Measurements from ENCODE around the gene MCHR1.
A peak's percentile ranks its signal among the peaks of the same experiment; 100 is the strongest.
"Not testable (repeated sequence)": the region's sequence is repeated elsewhere in the genome, so short reads cannot be mapped to it uniquely, and the experiment has no call there.

MCHR1 gene

DNA sequence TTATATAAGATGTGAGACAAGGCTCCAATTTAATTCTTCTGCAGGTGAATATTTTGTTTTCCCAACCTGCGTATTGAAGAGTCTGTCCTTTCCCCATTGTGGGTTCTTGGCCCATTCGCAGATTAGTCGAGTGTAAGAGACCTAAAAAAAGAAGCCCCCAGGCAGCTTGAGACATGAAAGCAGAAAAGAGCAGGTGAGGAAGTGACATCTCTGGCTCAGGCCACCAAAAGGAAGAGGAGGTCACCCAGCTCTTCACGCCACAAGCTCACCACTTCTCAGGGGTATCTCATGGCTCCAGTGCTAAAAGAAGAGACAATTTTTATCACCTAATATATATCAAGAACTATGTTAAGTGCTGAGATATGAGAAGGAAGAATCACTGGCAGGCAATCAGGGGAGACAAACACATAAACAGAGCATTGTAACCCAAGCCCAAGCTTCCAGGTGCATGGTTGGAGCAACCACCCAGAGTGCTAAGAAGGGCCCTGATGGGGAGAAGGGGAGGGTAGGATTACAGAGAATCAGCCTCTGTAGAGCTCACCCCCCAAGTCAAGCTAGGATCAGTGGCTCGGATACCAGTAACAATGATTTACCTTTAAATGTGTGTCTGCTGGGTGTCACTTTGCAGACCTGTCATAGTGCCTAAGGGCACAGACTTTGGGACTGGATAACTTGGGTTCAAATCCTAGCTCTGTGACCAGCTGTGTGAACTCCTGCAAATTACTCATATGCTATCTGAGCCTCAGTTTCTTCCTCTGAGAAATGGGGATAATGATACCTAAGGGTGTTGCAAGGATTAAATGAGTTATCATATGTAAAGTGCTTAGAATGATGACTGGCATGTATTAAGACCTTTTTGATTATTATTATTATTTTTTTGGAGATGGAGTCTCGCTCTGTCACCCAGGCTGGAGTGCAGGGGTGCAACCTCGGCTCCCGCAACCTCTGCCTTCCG lies 39.2 kb downstream of the MCHR1 start:
- ChIA-PET CTCF (interaction anchor here (0.5 kb wide), 1 partner anchor 39 kb away, joined by 3 read pairs; no protein-coding TSS in a partner anchor), POLR2A (no interaction called here)
- no peak for DNase-seq (ENCODE audit: extremely low spot score)
- TF ChIP-seq CTBP1 (IDR thresholded peaks at IDR 0.05; ENCODE audit: borderline replicate concordance) (no peak), HDGF (IDR thresholded peaks at IDR 0.05; ENCODE audit: borderline replicate concordance) (no peak), FOXK2 (IDR thresholded peaks at IDR 0.05) (no peak), BHLHE40 (IDR thresholded peaks at IDR 0.05; ENCODE audit: borderline replicate concordance) (no peak), FOXM1 (IDR thresholded peaks at IDR 0.05; ENCODE audit: borderline replicate concordance) (no peak)

- TF ChIP-seq HDGF (IDR thresholded peaks at IDR 0.05; ENCODE audit: borderline replicate concordance) (no peak), FOXA1 (IDR thresholded peaks at IDR 0.05) (no peak), ARNT (IDR thresholded peaks at IDR 0.05) (no peak), SP1 (IDR thresholded peaks at IDR 0.05) (no peak), FOXM1 (IDR thresholded peaks at IDR 0.05; ENCODE audit: borderline replicate concordance) (no peak), SUZ12 (IDR thresholded peaks at IDR 0.05) (no peak), NFRKB (IDR thresholded peaks at IDR 0.05) (no peak), BHLHE40 (IDR thresholded peaks at IDR 0.05; ENCODE audit: borderline replicate concordance) (no peak), ZNF384 (IDR thresholded peaks at IDR 0.05) (no peak), LEF1 (IDR thresholded peaks at IDR 0.05; ENCODE audit: borderline replicate concordance) (no peak), L3MBTL2 (conservative IDR thresholded peaks at IDR 0.05) (no peak), TARDBP (IDR thresholded peaks at IDR 0.05) (no peak), CTBP1 (IDR thresholded peaks at IDR 0.05; ENCODE audit: borderline replicate concordance) (no peak), PKNOX1 (IDR thresholded peaks at IDR 0.05) (no peak), FOXK2 (IDR thresholded peaks at IDR 0.05) (no peak), ELF4 (IDR thresholded peaks at IDR 0.05) (no peak)
- ChIA-PET CTCF (no interaction called here), POLR2A (no interaction called here)
- no peak for DNase-seq (ENCODE audit: extremely low spot score)
Observed at GRCh38 chr22:40719599-40719998, 40.3 kb downstream of the MCHR1 start.

DNA sequence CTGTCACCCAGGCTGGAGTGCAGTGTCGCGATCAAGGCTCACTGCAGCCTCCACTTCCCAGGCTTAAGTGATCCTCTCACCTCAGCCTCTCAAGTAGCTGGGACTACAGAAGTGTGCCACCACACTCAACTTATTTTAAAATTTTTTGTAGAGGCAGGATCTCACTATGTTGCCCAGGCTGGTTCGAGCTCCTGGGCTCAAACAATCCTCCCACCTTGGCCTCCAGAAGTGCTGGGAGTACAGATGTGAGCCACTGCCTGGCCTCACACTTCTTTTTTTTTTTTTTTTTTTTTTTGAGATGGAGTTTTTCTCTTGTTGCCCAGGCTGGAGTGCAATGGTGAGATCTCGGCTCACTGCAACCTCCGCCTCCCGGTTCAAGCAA lies 40.9 kb downstream of the MCHR1 start:
- CTCF ChIA-PET; DNase-seq (ENCODE audit: extremely low spot score); POLR2A ChIA-PET: not testable (repeated sequence)

- CTCF ChIA-PET = no interaction called here
- POLR2A ChIA-PET = interaction anchor here (1.5 to 1.9 kb wide), 2 partner anchors 9 to 12 kb away, joined by 4 to 10 read pairs; no protein-coding TSS in a partner anchor
- peak; percentile 41 for DNase-seq (ENCODE audit: extremely low spot score)
- TF ChIP-seq FOXA1 (IDR thresholded peaks at IDR 0.05) (no peak), TARDBP (IDR thresholded peaks at IDR 0.05) (no peak), SUZ12 (IDR thresholded peaks at IDR 0.05) (no peak), NFRKB (IDR thresholded peaks at IDR 0.05) (no peak), SP1 (IDR thresholded peaks at IDR 0.05) (no peak), ARNT (IDR thresholded peaks at IDR 0.05) (no peak), FOXM1 (IDR thresholded peaks at IDR 0.05; ENCODE audit: borderline replicate concordance) (no peak), L3MBTL2 (conservative IDR thresholded peaks at IDR 0.05) (no peak), ELF4 (IDR thresholded peaks at IDR 0.05) (no peak), LEF1 (IDR thresholded peaks at IDR 0.05; ENCODE audit: borderline replicate concordance) (no peak), HDGF (IDR thresholded peaks at IDR 0.05; ENCODE audit: borderline replicate concordance) (no peak), FOXK2 (IDR thresholded peaks at IDR 0.05) (no peak), BHLHE40 (IDR thresholded peaks at IDR 0.05; ENCODE audit: borderline replicate concordance) (no peak), ZNF384 (IDR thresholded peaks at IDR 0.05) (peak; percentile 67; the same call in 1 of the 2 replicates), CTBP1 (IDR thresholded peaks at IDR 0.05; ENCODE audit: borderline replicate concordance) (no peak; the same call in 1 of the 2 replicates), PKNOX1 (IDR thresholded peaks at IDR 0.05) (peak; percentile 90)
Observed at GRCh38 chr22:40720538-40721256, 41.4 kb downstream of the MCHR1 start.

- CTCF ChIA-PET = no interaction called here
- DNase-seq (ENCODE audit: extremely low spot score) = peak; percentile 35
- POLR2A ChIA-PET = interaction anchor here (1.5 to 1.9 kb wide), 2 partner anchors 10 to 12 kb away, joined by 4 to 10 read pairs; no protein-coding TSS in a partner anchor
Observed at GRCh38 chr22:40721266-40721665, 42.0 kb downstream of the MCHR1 start.

More at GRCh38 chr22:40721266-40721665, 42.0 kb downstream of the MCHR1 start:
- TF ChIP-seq NFRKB (IDR thresholded peaks at IDR 0.05) (no peak), PKNOX1 (IDR thresholded peaks at IDR 0.05) (peak; percentile 82)

Data from HEK293T (cell line).